ENCODE results near the gene KNSTRN.

DNA sequence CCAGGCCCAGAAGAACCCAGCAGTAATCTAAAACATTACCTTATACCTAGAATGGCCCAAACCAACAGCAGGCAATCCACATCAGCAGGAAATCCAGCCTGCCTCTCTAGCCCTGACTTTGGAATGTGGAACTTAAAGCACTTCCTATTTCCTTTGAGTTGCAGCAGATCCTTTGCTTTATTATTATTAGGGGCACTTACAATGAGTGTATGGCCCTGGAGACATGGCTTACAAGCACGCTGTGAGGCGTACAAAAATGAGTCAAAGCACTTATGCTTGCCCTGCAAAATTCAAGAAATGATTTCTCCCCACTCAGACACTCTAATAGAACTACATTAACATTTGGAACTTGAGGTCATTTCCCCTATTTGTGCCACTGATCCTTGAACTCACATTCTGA is 9.5 kb upstream of the KNSTRN start:
- TF ChIP-seq CEBPB (IDR thresholded peaks at IDR 0.05), result no peak
- TF ChIP-seq YY1 (IDR thresholded peaks at IDR 0.05; ENCODE audit: low read depth), result no peak
- TF ChIP-seq NFIC (IDR thresholded peaks at IDR 0.05), result no peak
- no peak for TF ChIP-seq EGR1 (IDR thresholded peaks at IDR 0.05)
- TF ChIP-seq EP300 (IDR thresholded peaks at IDR 0.05; ENCODE audit: borderline replicate concordance), result no peak
- TF ChIP-seq, protein P1, sequence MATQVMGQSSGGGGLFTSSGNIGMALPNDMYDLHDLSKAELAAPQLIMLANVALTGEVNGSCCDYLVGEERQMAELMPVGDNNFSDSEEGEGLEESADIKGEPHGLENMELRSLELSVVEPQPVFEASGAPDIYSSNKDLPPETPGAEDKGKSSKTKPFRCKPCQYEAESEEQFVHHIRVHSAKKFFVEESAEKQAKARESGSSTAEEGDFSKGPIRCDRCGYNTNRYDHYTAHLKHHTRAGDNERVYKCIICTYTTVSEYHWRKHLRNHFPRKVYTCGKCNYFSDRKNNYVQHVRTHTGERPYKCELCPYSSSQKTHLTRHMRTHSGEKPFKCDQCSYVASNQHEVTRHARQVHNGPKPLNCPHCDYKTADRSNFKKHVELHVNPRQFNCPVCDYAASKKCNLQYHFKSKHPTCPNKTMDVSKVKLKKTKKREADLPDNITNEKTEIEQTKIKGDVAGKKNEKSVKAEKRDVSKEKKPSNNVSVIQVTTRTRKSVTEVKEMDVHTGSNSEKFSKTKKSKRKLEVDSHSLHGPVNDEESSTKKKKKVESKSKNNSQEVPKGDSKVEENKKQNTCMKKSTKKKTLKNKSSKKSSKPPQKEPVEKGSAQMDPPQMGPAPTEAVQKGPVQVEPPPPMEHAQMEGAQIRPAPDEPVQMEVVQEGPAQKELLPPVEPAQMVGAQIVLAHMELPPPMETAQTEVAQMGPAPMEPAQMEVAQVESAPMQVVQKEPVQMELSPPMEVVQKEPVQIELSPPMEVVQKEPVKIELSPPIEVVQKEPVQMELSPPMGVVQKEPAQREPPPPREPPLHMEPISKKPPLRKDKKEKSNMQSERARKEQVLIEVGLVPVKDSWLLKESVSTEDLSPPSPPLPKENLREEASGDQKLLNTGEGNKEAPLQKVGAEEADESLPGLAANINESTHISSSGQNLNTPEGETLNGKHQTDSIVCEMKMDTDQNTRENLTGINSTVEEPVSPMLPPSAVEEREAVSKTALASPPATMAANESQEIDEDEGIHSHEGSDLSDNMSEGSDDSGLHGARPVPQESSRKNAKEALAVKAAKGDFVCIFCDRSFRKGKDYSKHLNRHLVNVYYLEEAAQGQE (IDR thresholded peaks at IDR 0.05; ENCODE audit: low read depth), result no peak
- TF ChIP-seq TAF1 (IDR thresholded peaks at IDR 0.05; ENCODE audit: low read depth), result no peak
- TF ChIP-seq, protein P2, sequence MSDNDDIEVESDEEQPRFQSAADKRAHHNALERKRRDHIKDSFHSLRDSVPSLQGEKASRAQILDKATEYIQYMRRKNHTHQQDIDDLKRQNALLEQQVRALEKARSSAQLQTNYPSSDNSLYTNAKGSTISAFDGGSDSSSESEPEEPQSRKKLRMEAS (IDR thresholded peaks at IDR 0.05), result no peak
